HG03460 (cell line): ENCODE data around the gene GALNT13.

ENCODE experiments used
- ATAC-seq: cut with Tn5 transposase; IDR thresholded peaks from one replicate; pipeline ENCODE4 v1.9.1; 2021; ENCODE audit not compliant: unreplicated experiment

GALNT13 gene

DNA sequence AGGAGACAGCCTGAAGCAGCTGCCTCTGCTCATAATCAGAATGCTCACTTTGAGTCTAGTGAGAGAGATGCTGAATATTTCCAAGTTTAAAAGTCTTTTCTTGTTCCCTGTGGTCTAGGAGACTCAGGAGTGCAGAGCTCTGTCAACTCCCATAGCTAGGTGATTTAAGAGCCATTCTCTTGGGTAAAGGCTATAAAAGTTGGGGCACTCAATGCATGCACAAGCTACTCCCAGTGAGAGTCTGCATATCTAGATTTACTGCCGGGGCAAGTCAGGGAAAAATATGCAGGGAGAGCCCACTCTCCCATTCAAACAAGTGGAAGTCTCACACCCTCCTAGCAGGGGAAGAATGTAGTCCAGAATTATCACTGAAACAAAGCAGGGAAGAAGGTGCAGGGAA lies 418.1 kb downstream of the GALNT13 start:
- ATAC-seq, result no peak

DNA sequence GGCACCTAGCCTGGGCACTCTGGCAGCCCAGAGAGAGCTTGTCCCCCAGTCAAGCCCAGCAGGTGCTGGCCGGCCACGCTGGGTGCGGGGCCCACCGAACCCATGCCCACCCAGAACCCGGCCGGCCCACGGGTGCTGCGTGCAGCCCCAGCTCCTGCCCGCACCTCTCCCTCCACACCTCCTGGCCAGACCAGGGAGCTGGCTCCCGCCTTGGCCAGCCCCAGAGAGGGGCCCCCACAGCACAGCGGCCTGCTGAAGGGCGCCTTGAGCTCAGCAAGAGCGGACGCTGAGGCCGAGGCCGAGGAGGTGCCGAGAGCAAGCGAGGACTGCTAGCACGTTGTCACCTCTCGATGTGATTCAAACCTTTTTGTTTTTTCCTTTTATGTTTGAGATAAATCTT lies 419.8 kb downstream of the GALNT13 start:
- ATAC-seq, result no peak

DNA sequence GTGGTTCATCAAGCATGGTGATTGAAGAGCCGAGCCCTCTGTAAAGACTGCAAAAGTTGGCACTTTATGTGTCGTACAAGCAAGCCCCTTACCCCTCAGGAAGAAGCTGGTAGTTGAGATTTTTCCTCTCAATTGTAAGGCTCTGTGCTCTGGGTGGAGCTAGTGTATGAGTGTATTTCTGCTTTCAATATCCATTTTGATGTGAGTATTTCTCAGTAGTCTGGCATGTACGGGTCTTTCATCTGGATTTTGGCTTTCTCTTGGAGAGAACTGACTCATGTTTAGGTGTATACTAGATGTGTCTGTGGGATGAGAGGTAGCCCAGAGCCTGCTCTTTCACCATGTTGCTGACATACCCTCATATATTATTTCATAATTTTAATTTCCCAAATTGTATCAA lies 420.2 kb downstream of the GALNT13 start:
- ATAC-seq, result no peak

DNA sequence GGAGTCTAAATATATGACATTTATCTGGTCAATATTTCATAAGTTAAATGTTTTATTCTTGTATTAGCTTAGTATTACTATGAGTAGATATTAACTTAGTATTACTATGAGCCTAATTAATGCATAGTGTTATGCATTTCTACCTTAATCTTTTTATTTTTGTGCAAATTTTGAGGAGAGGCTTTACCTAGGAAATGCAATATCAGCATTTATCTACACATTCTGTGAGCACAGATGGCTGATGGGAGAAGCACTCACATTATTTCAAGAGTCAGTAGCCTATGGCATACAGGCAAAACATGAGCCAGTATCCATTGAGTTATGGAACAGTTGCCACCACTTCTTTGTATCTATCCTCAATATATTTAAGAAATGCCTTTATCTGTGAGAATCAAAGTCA lies 422.1 kb downstream of the GALNT13 start:
- ATAC-seq, result no peak

DNA sequence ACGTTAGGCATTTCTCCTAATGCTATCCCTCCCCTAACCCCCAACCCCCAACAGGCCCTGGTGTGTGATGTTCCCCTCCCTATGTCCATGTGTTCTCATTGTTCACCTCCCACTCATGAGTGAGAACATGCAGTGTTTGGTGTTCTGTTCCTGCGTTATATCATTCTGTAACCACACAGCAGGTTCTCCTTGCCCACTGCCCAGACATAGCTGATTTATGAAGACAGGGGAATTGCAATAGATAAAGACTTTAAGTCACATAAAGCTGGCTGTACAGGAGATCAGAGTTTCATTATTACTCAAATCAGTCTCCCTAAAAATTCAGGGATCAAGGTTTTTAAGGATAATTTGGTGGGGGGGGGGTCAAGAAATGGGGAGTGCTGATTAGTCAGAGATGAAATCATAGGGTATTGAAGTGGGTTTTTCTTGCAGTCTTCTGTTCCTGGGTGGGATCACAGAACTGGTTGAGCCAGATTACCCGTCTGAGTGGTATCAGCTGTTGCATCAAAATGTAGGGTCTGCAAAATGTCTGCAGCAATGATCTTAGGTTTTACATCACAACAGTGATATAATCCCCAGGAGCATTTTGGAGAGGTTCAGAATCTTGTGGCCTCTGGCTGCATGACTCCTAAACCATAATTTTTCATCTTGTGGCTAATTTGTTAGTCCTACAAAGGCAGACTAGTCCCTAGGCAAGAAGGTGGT lies 434.7 kb downstream of the GALNT13 start:
- ATAC-seq, result no peak

DNA sequence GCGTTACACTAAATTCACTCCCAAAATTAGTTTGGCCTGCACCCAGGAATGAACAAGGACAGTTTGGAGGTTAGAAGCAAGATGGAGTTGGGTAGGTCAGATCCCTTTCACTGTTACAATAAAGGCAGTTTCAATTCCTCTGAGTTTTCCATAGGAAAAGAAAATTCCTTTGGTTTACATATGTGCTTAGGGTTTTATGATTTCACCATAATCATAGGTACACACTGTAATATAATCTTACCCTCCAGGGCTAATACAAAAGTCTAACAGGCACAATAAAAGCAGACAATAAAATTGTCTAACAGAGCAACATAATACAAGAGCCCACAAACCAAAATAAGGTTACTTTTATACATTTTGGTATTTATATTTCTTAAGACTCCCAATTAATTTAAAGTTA lies 435.3 kb downstream of the GALNT13 start:
- ATAC-seq, result no peak

DNA sequence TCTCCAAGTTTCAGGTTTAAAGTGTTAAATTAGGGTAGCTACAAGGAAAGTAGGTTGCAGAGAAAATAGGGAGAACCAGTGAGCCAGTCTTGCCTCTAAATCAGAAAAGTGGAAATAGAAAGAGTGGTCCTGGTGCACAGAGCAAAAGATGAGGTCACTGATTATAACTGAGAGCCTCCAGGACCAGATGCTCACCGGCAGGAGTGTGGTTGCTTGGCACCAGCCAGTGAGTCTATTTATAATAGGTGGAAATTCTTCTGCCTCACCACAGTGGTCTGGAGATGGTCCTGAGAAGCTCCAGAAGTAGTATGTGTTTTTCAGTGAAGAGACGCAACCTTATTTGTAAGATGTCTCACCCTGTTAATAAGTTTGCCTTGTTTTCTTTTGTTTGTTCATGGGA lies 452.9 kb downstream of the GALNT13 start:
- ATAC-seq, result no peak

DNA sequence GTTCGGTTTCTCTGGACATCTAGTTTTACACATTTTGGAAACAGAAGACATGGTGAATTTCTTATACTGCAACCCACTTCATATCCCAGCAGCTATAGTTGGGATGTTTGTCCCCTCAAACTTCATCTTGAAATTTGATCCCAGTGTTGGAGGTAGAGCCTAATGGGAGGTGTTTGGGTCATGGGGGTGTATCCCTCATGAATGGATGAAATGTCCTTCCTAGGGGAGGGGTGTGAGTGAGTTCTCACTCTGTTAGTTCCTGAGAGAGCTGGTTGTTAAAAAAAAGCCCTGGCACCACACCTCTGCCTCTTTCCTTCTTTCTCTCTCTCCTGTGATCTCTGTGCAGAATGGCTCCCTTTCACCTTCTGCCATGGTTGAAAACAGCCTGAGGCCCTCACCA lies 457.8 kb downstream of the GALNT13 start:
- no peak for ATAC-seq

DNA sequence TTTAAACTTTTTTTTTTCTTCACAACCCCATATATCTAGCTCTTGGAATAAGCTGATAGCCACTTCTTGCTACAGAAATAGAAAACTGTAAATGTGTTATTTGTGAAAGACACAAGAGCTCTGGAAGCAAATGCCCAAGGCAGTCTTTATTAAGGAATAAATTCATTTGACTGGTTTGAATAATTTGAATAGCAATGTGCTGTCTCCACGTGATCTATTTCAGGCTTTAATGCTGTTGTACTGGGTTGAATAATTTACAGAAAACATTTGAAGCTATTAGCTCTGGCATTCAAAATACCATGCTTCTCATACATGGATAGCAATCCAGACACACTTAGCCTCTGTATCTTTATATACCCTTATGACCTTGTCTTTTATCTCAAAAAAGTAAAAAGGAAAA lies 460.1 kb downstream of the GALNT13 start:
- ATAC-seq, result no peak

DNA sequence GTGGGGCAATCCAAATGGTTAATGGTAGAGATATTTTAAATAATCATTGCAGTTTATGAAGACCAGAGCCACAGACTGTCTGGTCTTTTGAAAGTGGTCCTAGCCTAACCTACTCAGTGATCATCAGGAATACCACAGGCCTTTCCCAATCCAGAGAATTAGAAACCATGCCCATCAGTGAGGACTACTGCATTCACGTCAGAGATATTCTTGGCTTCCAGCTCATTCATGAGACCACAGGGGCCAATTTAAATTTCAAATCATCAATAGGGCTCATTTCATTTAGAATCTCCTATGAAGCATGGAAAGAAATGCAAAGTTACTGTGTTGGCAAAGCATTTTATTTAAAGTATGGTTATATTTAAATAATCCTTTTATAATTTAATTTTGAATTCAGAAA lies 464.5 kb downstream of the GALNT13 start:
- no peak for ATAC-seq

DNA sequence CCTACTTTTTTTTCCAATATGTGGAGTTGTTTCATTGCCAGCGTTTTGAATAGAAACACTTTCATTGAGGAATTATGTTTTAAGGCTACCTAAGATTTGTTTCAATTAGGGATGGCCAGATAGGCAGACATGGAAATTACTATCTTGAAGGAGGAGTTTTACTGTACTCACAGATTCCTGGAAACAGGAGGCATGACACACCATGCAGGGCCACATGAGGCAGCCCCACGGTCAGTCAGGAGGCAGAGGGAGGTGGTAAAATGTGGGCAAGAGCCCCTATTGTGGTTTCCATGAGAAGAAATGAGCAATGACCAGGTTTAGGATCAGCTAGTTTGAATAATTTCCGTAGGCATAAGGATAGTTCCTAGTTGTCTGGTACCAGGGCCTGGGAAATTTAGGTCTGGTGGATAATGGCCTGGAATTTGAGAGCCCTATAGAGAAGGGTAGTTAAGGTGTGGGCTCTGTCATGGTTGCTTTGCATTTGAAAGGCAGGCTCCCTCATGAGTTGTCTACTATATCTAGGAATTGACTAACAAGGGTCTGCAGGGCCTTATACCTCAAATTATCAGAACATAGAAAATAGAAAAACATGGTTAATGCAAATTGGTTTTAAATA lies 466.7 kb downstream of the GALNT13 start:
- ATAC-seq, result no peak

DNA sequence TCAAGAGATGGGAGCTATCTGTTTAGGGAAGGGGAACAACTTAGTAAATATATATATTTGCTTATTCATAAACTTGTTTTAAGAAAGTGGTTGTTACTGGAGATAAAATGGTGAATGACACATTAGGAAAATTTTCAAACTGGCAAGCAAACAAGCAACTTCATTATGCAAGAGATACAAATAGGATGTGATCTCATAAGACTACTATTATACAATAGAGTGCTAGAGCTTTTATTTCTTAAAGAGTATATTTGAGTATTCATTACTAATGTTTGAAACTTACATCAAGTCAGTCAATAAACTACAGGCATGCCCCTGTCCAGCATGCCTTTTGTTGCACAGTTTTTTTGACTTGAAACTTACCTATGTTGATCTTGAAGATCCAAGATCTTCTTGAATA lies 471.6 kb downstream of the GALNT13 start:
- no peak for ATAC-seq

DNA sequence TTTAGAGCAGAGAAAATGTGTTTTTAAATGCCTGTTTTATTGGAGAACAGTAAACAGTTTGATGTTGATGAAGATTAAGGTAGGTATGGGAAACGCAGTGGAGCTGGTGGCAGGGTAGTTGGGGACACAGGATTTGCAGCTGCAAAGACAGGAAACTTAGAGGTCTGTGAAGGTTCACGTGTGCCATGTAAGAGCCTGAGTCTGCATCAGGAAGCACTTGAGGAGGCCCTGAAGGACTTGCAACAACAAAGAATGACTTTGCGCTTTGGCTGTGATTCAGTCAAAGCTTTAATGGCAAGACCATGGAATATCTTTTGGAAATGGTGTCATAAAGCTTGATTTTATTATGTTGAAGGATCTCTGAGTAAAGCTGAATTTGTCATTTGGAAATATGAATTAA lies 479.2 kb downstream of the GALNT13 start:
- ATAC-seq, result no peak

DNA sequence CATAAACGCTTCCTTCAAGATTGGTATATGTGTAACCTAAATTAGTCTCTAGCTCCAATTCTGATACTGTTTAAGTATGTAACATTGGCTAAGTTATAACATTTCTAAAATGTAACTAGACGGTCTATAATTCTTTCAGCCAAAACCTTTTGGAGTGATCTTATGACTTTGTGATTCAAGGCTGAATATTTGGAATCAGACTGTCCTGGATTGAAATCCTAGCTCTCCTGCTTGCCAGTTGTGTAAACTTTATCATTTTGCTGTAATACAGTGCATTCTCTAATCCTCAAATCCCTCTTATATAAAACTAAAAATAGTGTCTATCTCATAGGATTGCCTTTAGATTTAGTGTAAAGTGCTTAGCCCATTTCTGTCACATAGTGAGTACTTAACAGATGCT lies 489.6 kb downstream of the GALNT13 start:
- ATAC-seq, result no peak

DNA sequence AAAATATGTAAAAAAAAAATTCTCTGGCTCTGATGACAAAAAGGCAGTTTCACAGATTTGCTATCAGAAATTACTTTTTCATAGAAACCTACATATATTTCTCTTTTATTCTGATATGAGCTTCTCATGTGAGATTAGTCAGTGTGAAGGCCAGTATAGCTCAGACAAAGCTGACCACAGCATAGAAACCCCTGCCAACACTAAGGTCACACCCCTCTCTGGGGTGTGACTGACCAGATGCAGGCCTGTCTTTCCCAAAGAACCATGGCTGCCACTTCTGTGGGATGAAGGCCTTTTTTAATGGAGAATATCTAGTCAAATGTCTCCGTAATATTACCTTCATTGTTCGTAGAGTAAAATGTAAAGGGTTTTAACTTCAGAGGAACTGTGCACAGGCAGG lies 496.4 kb downstream of the GALNT13 start:
- ATAC-seq, result no peak

DNA sequence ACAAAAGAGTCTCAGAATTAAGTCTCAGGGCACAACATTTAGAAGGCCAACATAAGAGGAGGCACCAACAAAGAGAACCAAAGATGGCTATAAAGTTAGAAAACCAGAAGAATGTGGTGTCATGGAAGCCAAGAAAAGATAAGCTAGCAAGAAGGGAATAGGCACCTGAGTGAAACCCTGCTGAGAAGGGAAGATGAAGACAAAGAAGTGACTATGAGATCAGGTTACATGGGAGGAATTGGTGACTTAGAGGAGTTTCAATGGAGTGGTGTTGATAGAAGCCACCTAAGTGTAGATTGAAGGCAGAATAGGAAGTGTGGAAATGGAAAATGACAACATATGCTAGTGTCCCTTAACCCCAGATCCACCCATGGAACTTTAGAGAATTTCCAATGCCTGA lies 499.2 kb downstream of the GALNT13 start:
- no peak for ATAC-seq

DNA sequence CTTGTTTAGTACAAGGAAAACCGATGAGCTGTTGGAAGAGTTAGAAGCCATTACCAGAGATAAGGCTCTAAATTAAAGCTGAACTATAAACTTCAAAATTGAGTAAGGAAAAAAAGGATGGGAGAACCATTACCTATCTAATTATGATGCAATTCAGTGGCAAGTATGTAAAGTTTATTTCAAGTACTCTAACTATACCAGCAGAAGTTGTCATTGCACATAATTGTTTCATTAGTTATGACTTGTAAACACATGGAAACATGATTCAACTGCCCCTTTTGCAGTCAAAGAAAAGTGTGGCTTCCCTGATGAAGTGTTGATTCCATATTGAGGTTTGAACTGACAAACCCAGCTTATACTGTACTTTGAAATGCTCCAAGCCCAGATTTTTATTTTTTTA lies 502.7 kb downstream of the GALNT13 start:
- no peak for ATAC-seq

DNA sequence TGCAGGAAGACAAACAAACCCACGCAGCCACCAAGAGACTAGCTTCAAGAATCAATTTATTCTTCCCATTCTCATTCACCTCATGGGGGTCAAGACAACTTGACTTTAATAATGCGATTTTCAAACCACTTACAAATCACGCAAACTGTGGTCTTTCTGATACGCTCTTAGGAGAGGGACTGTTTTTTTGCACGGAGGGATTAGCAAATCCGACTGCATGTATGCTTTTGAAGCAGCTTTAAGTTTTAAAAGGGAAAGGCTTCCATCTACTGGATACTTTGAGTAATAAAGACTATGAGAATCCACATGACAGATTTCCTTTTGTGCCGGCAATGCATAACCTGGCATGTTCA lies 503.8 kb downstream of the GALNT13 start:
- ATAC-seq, result no peak

DNA sequence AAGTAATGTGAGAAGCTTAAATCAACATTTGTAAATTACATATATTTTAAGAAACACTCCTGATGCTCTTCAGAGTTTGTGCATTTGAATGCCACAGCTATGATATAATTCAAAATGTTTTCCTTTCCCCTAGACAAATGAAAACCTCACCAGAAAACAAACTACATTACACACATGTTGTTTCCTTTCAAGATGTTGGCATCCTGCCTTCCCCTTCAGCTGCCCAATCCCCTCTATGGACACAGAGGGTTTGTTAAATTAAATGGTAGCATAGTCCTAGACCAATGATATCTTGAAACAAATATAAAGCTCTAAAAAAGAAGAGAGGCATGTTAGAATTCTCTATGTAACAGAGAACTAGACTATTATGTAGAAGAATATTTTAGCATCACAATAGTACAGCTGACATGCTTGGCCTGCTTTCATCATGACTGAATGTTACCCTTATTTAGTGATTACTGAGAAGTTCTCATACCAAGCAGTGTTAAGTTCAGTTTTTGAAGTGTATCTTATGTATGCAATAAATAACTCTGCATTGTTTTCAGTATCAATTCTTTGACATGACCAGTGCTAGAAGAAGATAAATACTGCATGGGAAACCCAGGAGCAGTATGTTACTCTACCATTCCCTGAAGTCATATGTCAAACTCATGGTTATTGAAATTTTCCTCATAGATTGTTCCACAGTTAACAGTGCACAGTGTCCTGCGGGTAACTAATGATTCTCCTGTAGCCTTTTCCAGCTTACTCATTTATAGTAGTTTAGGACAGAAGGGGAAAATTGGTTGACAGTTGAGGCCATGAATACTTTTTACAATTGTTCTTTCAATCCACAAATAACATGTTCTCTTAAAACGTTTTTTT lies 510.4 kb downstream of the GALNT13 start:
- no peak for ATAC-seq

DNA sequence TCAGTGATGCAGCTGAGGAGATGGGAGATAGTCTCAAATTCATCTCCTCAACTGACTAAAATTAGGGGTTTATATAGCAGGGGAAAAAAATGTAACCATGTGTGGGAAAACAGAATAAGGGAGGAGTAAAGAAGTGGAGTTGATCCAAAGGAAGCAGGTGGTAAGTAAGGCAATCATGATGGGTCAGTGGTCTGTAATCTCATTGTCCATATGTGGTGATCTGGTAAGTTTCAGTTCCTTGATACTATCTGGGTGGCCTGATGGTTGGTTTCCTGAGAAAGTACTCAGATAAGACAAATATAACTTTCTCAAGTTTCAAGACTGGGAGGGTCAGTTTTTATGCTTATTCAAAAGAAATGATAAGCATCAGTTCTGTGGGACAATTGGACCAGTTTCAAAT lies 514.5 kb downstream of the GALNT13 start:
- no peak for ATAC-seq

DNA sequence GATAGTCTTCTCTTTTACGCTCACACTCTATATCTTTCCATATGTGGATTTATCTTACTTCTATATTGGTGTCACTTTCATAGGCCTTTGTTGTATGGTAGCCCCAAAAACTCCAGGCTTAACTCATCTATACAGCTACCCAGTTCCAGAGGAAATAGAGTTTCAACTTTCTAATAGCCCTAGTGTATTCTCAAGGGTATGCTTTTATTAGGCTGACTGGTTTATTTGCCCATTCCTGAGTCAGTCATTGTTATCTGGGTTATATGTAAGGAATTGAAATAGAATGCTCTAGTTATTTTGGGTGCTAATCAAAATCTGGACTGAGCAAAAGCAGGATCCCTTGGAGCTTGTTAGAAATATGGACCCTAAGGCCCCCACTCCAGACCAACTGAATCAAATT lies 519.3 kb downstream of the GALNT13 start:
- ATAC-seq, result no peak

DNA sequence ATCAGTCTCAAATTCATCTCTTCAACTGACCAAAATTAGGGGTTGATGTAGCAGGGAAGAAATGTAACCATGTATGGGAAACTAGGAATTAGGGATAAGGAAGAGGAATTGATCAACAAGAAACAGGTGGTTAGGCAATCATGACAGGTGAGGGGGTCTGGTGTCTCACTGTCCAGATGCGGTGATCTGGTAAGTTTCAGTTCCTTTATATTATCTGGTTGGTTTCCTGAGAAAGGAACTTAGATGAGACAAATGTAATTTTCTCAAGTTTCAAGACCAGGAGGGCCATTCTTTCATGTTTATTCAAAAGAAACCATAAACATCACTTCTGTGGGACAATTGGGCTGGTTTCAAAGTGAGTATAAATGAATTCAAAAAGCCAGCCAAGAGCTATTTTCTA lies 520.5 kb downstream of the GALNT13 start:
- peak; percentile 85 for ATAC-seq
